Neuronal stem cell (in vitro differentiated cells): ENCODE measurements around the gene MARCKSL1.

Experiments
- DNase-seq: peaks from one replicate; pipeline ENCODE4 v3.0.0-alpha.2; 2013; ENCODE audit warnings: low spot score
- H2AFZ ChIP-seq: one replicate; pipeline ENCODE4 v1.6.1; 2013; ENCODE audit warnings: mild to moderate bottlenecking, low read length, inconsistent platforms
- H2AK5ac ChIP-seq: 2 replicates; pipeline ENCODE4 v1.6.1; 2013; ENCODE audit warnings: low read depth, mild to moderate bottlenecking, inconsistent platforms, low read length, moderate library complexity, mixed read lengths
- H2BK120ac ChIP-seq: 2 replicates; pipeline ENCODE4 v1.6.1; 2013; ENCODE audit warnings: low read depth, mild to moderate bottlenecking, inconsistent platforms, low read length, moderate library complexity, mixed read lengths
- H2BK12ac ChIP-seq: one replicate; pipeline ENCODE4 v1.6.1; 2013; ENCODE audit warnings: low read length, inconsistent platforms
- H2BK15ac ChIP-seq: 2 replicates; pipeline ENCODE4 v1.6.1; 2013; ENCODE audit warnings: mild to moderate bottlenecking, low read length, inconsistent platforms, mixed read lengths
- H2BK5ac ChIP-seq: one replicate; pipeline ENCODE4 v1.6.1; 2013; ENCODE audit warnings: inconsistent platforms, mild to moderate bottlenecking, low read length, moderate library complexity
- H3K14ac ChIP-seq: one replicate; pipeline ENCODE4 v1.6.1; 2013; ENCODE audit warnings: low read length, inconsistent platforms
- H3K18ac ChIP-seq: 2 replicates; pipeline ENCODE4 v1.6.1; 2013; ENCODE audit warnings: low read length, inconsistent platforms
- H3K23ac ChIP-seq: 2 replicates; pipeline ENCODE4 v1.6.1; 2013; ENCODE audit warnings: low read depth, mild to moderate bottlenecking, mixed read lengths, low read length, inconsistent platforms; ENCODE audit not compliant: poor library complexity
- H3K27ac ChIP-seq: replicated peaks from 3 replicates; pipeline ENCODE4 v1.5.1; 2013; ENCODE audit warnings: low read length, inconsistent platforms
- H3K27me3 ChIP-seq, 3 experiments: 2 replicates each; pipeline ENCODE4 v1.6.1; 2013; ENCODE audit warnings: low read length in 3 of 3, mild to moderate bottlenecking in 2 of 3, inconsistent platforms in 1 of 3, low read depth in 1 of 3, mixed read lengths in 1 of 3, moderate library complexity in 1 of 3; ENCODE audit not compliant: control insufficient read depth in 3 of 3, insufficient read depth in 3 of 3
- H3K36me3 ChIP-seq, 2 donors: replicated peaks in 1 of 2; 2 replicates each; pipeline ENCODE4 v1.6.1; 2013; ENCODE audit warnings: low read length in 2 of 2; ENCODE audit not compliant: control insufficient read depth in 2 of 2, insufficient read depth in 2 of 2
- H3K4ac ChIP-seq: 2 replicates; pipeline ENCODE4 v1.6.1; 2013; ENCODE audit warnings: inconsistent platforms, mild to moderate bottlenecking, low read length, moderate library complexity
- H3K4me1 ChIP-seq, 2 donors: 1 replicate in 1 of 2; 2 replicates in 1 of 2; pipeline ENCODE4 v1.6.1; 2013; ENCODE audit warnings: low read length in 2 of 2, low read depth in 1 of 2; ENCODE audit not compliant: control insufficient read depth in 2 of 2, insufficient read depth in 1 of 2
- H3K4me2 ChIP-seq: one replicate; pipeline ENCODE4 v1.6.1; 2013; ENCODE audit warnings: mild to moderate bottlenecking, low read length, inconsistent platforms; ENCODE audit not compliant: insufficient read depth, poor library complexity, severe bottlenecking
- H3K4me3 ChIP-seq, 2 donors: 2 replicates each; pipeline ENCODE4 v1.5.1; 2013; ENCODE audit warnings: low read length in 2 of 2, mild to moderate bottlenecking in 2 of 2, inconsistent platforms in 1 of 2, moderate library complexity in 1 of 2
- H3K79me1 ChIP-seq: one replicate; pipeline ENCODE4 v1.6.1; 2013; ENCODE audit warnings: low read depth, mild to moderate bottlenecking, inconsistent platforms, low read length, moderate library complexity
- H3K9ac ChIP-seq: one replicate; pipeline ENCODE4 v1.6.1; 2013; ENCODE audit warnings: mild to moderate bottlenecking, low read depth, low read length, inconsistent platforms; ENCODE audit not compliant: poor library complexity
- H3K9me3 ChIP-seq, 2 donors: replicated peaks in 1 of 2; 2 replicates each; pipeline versions ENCODE3 to v1.6.1; 2013; ENCODE audit warnings: low read length in 2 of 2, mild to moderate bottlenecking in 2 of 2, inconsistent platforms in 1 of 2, low read depth in 1 of 2, mixed read lengths in 1 of 2, moderate library complexity in 1 of 2; ENCODE audit not compliant: control insufficient read depth in 2 of 2, insufficient read depth in 1 of 2
- H4K8ac ChIP-seq: one replicate; pipeline ENCODE4 v1.6.1; 2013; ENCODE audit warnings: low read depth, mild to moderate bottlenecking, inconsistent platforms, low read length, moderate library complexity
- H4K91ac ChIP-seq: one replicate; pipeline ENCODE4 v1.6.1; 2013; ENCODE audit warnings: low read length, low read depth, mild to moderate bottlenecking, inconsistent platforms; ENCODE audit not compliant: poor library complexity
- WGBS, 2 donors: extraction: QIAGEN DNeasy Blood & Tissue Kit; methylation state at CpG; one replicate each; pipeline ENCODE4 v1.1.7; 2013; ENCODE audit warnings: missing lambda C conversion rate in 2 of 2, mixed read lengths in 1 of 2; ENCODE audit not compliant: insufficient read length in 2 of 2, insufficient replicate concordance in 1 of 2; ENCODE audit errors: extremely low coverage in 2 of 2; 5-methylcytosine and 5-hydroxymethylcytosine counted together

MARCKSL1 gene

DNA sequence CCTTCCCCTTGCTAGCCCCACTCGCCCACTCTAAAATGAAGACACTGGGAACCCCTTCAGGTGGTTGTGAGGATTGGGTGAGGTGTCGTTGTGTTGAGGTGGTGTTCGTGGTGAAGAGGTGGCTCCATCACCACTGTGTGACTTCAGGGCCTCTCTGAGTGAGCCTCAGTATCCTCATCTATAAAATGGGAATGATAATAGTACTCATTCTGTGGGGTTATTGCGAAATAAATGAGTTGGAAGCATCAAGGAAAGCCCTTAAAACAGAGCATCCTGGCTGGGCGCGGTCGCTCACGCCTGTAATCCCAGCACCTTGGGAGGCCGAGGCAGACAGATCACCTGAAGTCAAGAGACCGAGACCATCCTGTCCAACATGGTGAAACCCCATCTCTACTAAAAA, 6.7 kb upstream of the MARCKSL1 start:
- no peak overlapping the region for H2BK120ac ChIP-seq
- no peak overlapping the region for H2AFZ ChIP-seq
- DNase-seq = no peak
- no peak overlapping the region for H4K91ac ChIP-seq
- no peak overlapping the region for H3K18ac ChIP-seq
- H3K14ac ChIP-seq = no peak overlapping the region
- no peak overlapping the region for H3K4me3 ChIP-seq
- no peak overlapping the region for H2BK5ac ChIP-seq
- no peaks in the 10 kb centered on the region for H3K79me1 ChIP-seq
- H4K8ac ChIP-seq = no peak overlapping the region
- no peak overlapping the region for H3K9ac ChIP-seq
- no peak overlapping the region for H3K23ac ChIP-seq
- H3K4ac ChIP-seq = no peak overlapping the region
- no peak overlapping the region for H2BK12ac ChIP-seq
- H3K4me1 ChIP-seq = peaks cover 12 to 13% of the 10 kb centered on the region in 2 donors
- H3K27me3 ChIP-seq = no peaks in the 10 kb centered on the region
- no peak overlapping the region for H2BK15ac ChIP-seq
- WGBS, 2 donors = no CpG with 5 or more reads among the region's 10 CpGs
- no peak overlapping the region for H2AK5ac ChIP-seq
- no peaks in the 10 kb centered on the region for H3K36me3 ChIP-seq
- no peak overlapping the region for H3K4me2 ChIP-seq
- H3K9me3 ChIP-seq = no peaks in the 10 kb centered on the region
- no peak overlapping the region for H3K27ac ChIP-seq

- H3K36me3 ChIP-seq = no peaks in the 10 kb centered on the region
- no peak overlapping the region for H2BK15ac ChIP-seq
- H3K27ac ChIP-seq = no peak overlapping the region
- no CpG with 5 or more reads among the region's 5 CpGs for WGBS, 2 donors
- H3K27me3 ChIP-seq = no peaks in the 10 kb centered on the region
- no peak overlapping the region for H2AFZ ChIP-seq
- no peak overlapping the region for H2BK5ac ChIP-seq
- no peak overlapping the region for H4K8ac ChIP-seq
- no peak overlapping the region for H3K9ac ChIP-seq
- no peaks in the 10 kb centered on the region for H3K9me3 ChIP-seq
- no peak overlapping the region for H3K18ac ChIP-seq
- peaks cover 18 to 21% of the 10 kb centered on the region in 2 donors for H3K4me1 ChIP-seq
- H3K79me1 ChIP-seq = no peaks in the 10 kb centered on the region
- DNase-seq = no peak
- no peak overlapping the region for H3K4ac ChIP-seq
- H2AK5ac ChIP-seq = no peak overlapping the region
- H3K4me3 ChIP-seq = no peak overlapping the region
- no peak overlapping the region for H3K14ac ChIP-seq
- H3K23ac ChIP-seq = no peak overlapping the region
- no peak overlapping the region for H4K91ac ChIP-seq
- H3K4me2 ChIP-seq = no peak overlapping the region
- no peak overlapping the region for H2BK12ac ChIP-seq
- no peak overlapping the region for H2BK120ac ChIP-seq
These were observed 5.9 kb upstream of the MARCKSL1 start for GRCh38 chr1:32341971-32342370.

DNA sequence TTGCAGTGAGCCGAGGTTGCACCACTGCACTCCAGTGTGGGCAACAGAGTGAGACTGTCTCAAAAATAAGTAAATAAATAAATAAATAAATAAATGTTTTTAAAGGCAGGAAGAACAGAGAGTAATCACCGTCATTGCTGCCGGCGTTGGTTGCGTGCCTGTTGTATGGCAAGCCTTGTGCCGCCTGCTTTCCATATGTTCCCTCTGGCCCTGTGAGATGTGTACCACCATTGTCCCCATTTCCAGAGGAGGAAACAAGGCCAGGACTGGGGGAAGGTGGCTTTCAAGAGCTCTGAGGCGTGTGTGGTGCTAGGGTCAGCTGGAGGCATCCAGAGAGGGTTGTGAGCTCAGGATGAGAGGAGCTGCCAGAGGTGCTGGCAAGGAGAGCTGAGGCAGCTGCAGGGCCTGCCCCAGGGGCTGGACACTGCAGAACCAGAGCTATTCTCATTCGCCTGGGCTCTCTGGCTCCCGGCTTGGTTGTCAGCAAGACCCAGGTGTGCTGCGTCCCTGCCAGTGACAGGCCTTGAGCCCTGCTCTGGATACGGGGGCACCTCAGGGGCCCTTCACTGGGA, 5.2 kb upstream of the MARCKSL1 start:
- no peak overlapping the region for H4K91ac ChIP-seq
- H3K23ac ChIP-seq = no peak overlapping the region
- H3K9me3 ChIP-seq = no peaks in the 10 kb centered on the region
- no peak overlapping the region for H2BK5ac ChIP-seq
- no peak overlapping the region for H3K4ac ChIP-seq
- H3K4me2 ChIP-seq = no peak overlapping the region
- WGBS, 2 donors = no CpG with 5 or more reads among the region's 11 CpGs
- H3K27ac ChIP-seq = no peak overlapping the region
- H3K36me3 ChIP-seq = no peaks in the 10 kb centered on the region
- H3K14ac ChIP-seq = no peak overlapping the region
- H2BK120ac ChIP-seq = no peak overlapping the region
- no peak overlapping the region for H4K8ac ChIP-seq
- H2AK5ac ChIP-seq = peak overlapping the region; percentile 39
- H2BK15ac ChIP-seq = no peak overlapping the region
- no peak for DNase-seq
- no peak overlapping the region for H2BK12ac ChIP-seq
- H3K27me3 ChIP-seq = no peaks in the 10 kb centered on the region
- H3K79me1 ChIP-seq = no peaks in the 10 kb centered on the region
- H3K9ac ChIP-seq = peak overlapping the region; percentile 24
- H2AFZ ChIP-seq = no peak overlapping the region
- no peak overlapping the region for H3K18ac ChIP-seq
- peaks cover 23 to 27% of the 10 kb centered on the region in 2 donors for H3K4me1 ChIP-seq
- H3K4me3 ChIP-seq = no peak overlapping the region

- no peak overlapping the region for H2AFZ ChIP-seq
- DNase-seq = no peak
- no peak overlapping the region for H3K4ac ChIP-seq
- H3K27me3 ChIP-seq = no peaks in the 10 kb centered on the region
- no peak overlapping the region for H3K23ac ChIP-seq
- no peak overlapping the region for H3K27ac ChIP-seq
- no peak overlapping the region for H4K8ac ChIP-seq
- H2AK5ac ChIP-seq = no peak overlapping the region
- no peak overlapping the region for H2BK5ac ChIP-seq
- H3K4me1 ChIP-seq = peaks cover 24 to 29% of the 10 kb centered on the region in 2 donors
- H2BK15ac ChIP-seq = peak overlapping the region; percentile 63
- H3K79me1 ChIP-seq = peaks cover under 1% of the 10 kb centered on the region
- peaks cover 2 to 7% of the 10 kb centered on the region in 2 donors for H3K36me3 ChIP-seq
- no peak overlapping the region for H4K91ac ChIP-seq
- H3K4me3 ChIP-seq = no peak overlapping the region
- no peak overlapping the region for H2BK12ac ChIP-seq
- H2BK120ac ChIP-seq = no peak overlapping the region
- no peak overlapping the region for H3K14ac ChIP-seq
- no peaks in the 10 kb centered on the region for H3K9me3 ChIP-seq
- no peak overlapping the region for H3K9ac ChIP-seq
- no CpG with 5 or more reads among the region's 5 CpGs for WGBS, 2 donors
- no peak overlapping the region for H3K18ac ChIP-seq
- H3K4me2 ChIP-seq = no peak overlapping the region
These were observed 3.4 kb upstream of the MARCKSL1 start for GRCh38 chr1:32339363-32339978.
